Activated T-cell treated with anti-CD3 and anti-CD28 coated beads, Interleukin-2, amount 50 U/mL, for 72 hours (primary cell): ENCODE measurements around the gene NCAM2. TPM values are rescaled to one million over a fixed set of nuclear protein-coding genes. Genes with fewer than 3 reads are reported as not detected.

ENCODE experiments used
- ATAC-seq, 2 donors: fragments of 150-1000 bp; cut with Tn5 transposase; replicated peaks in 1 of 2; 2 replicates each; pipeline ENCODE4 v1.10.0; 2021; ENCODE audit warnings: moderate library complexity in 2 of 2, mild to moderate bottlenecking in 1 of 2
- DNase-seq, 2 donors: peaks; one replicate each; pipeline ENCODE4 v3.0.0; 2021 to 2022; ENCODE audit warnings: mixed read lengths in 1 of 2
- H3K27ac Mint-ChIP-seq: one replicate; pipeline ENCODE4 v1.8.0; 2022; ENCODE audit warnings: mild to moderate bottlenecking, moderate library complexity, mixed read lengths
- H3K27me3 Mint-ChIP-seq: one replicate; pipeline ENCODE4 v1.8.0; 2022; ENCODE audit warnings: low read depth, mixed read lengths
- H3K36me3 Mint-ChIP-seq, 2 donors: one replicate each; pipeline ENCODE4 v1.8.0; 2022; ENCODE audit warnings: mixed read lengths in 2 of 2, mild to moderate bottlenecking in 1 of 2; ENCODE audit not compliant: insufficient read depth in 2 of 2
- H3K4me1 Mint-ChIP-seq: one replicate; pipeline ENCODE4 v1.8.0; 2022; ENCODE audit warnings: low read depth, mixed read lengths
- H3K4me3 Mint-ChIP-seq, 2 donors: one replicate each; pipeline ENCODE4 v1.8.0; 2022; ENCODE audit warnings: mild to moderate bottlenecking in 2 of 2, mixed read lengths in 2 of 2, moderate library complexity in 2 of 2
- H3K9me3 Mint-ChIP-seq, 2 donors: one replicate each; pipeline ENCODE4 v1.8.0; 2022; ENCODE audit warnings: mixed read lengths in 2 of 2
- total RNA-seq, 2 donors: library from RNA; stranded (reverse); gene quantifications; one replicate each; pipeline ENCODE4 v1.2.3, GENCODE V29; 2022

Gene NCAM2
- total RNA-seq, 2 donors from 2014 or later: not detected

DNA sequence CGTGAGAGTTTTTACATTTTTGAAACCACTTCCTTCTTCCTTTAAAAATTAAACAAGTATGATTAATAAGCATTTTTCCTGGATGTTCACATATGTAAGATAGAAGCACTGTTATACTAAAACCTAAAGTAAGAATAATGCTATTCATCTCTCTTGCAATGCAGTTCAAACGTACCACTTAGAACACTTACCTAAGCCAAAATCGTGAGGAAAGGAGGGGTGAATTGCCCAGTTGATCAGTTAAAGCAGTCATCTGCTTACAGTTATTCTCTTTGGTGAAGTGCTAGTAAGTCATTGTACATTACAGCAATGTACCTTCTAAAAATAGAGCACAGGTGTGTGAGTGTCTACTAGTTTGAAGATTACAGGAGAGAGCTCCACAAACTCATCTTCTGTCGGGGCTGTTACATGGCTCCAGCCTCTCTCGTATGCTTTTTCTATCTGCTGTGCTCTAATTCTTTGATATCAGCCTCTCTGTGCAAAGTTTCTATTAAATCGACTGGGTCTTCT is 3.4 kb downstream of the NCAM2 start:
- H3K36me3 Mint-ChIP-seq: no peaks in the 10 kb centered on the region
- no peak for ATAC-seq
- H3K27me3 Mint-ChIP-seq: peaks cover 19% of the 10 kb centered on the region

DNA sequence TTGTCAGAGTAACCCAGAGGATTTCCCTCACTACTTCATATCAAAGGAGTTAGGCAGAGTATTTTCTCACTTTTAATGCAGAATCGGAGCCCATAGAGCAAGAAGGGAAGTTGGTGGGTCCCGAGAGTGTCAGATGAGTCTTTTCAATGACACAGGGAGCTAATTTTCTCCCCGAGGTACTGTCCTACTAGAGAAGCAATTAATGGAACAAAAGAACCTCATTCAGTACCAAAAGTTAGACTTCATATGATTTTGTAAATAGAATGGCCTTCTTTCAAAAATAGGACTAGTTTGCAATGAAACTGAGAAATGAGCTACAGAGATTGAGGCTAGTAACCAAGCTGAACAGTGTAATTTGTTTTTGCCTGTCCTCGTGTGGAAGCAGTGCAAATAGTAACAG is 3.9 kb downstream of the NCAM2 start:
- H3K27me3 Mint-ChIP-seq: peaks cover 19% of the 10 kb centered on the region
- H3K9me3 Mint-ChIP-seq: no peaks in the 10 kb centered on the region
- no peak overlapping the region for H3K4me3 Mint-ChIP-seq
- no peak for DNase-seq
- H3K27ac Mint-ChIP-seq: no peak overlapping the region
- H3K36me3 Mint-ChIP-seq: no peaks in the 10 kb centered on the region
- no peak for ATAC-seq
- H3K4me1 Mint-ChIP-seq: no peaks in the 10 kb centered on the region

More for the DNA sequence above, 3.4 kb downstream of the NCAM2 start:
- no peak for DNase-seq
- H3K4me1 Mint-ChIP-seq: no peaks in the 10 kb centered on the region
- H3K9me3 Mint-ChIP-seq: no peaks in the 10 kb centered on the region
- no peak overlapping the region for H3K4me3 Mint-ChIP-seq
- no peak overlapping the region for H3K27ac Mint-ChIP-seq

DNA sequence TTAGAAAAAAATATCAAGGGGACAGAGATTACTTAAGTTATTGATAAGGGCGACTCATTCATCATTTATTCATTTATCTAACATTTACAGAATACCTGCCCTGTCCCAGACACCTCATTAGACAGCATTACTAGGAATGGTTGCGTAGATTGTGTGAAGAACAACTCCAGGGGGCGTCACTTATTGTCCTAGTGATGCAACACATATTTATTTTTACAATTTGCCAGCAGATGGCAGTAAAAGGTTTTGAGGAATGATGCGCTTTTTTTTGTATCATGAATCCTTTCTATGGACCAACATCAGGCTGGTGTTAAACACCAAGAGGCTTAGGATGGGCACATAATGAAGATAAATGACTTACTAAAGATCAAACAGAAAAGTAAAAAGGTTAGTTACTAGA is 5.5 kb downstream of the NCAM2 start:
- Mint-ChIP-seq H3K4me1 (no peaks in the 10 kb centered on the region), H3K4me3 (no peak overlapping the region), H3K9me3 (no peaks in the 10 kb centered on the region), H3K36me3 (no peaks in the 10 kb centered on the region), H3K27me3 (peaks cover 19% of the 10 kb centered on the region), H3K27ac (no peak overlapping the region)
- DNase-seq (no peak), ATAC-seq (no peak)

GRCh38 chr21:21007606-21008005 is 9.4 kb downstream of the NCAM2 start:
- no peaks in the 10 kb centered on the region for H3K36me3 Mint-ChIP-seq
- no peak overlapping the region for H3K4me3 Mint-ChIP-seq
- H3K27ac Mint-ChIP-seq: no peak overlapping the region

GRCh38 chr21:21010228-21010627 is 12.0 kb downstream of the NCAM2 start:
- Mint-ChIP-seq H3K4me3 (no peak overlapping the region), H3K27me3 (peaks cover 6% of the 10 kb centered on the region), H3K4me1 (no peaks in the 10 kb centered on the region), H3K9me3 (no peaks in the 10 kb centered on the region), H3K36me3 (no peaks in the 10 kb centered on the region), H3K27ac (no peak overlapping the region)
- no peak for DNase-seq
- no peak for ATAC-seq

More at GRCh38 chr21:21007606-21008005, 9.4 kb downstream of the NCAM2 start:
- ATAC-seq: no peak
- DNase-seq: no peak
- H3K9me3 Mint-ChIP-seq: no peaks in the 10 kb centered on the region
- H3K27me3 Mint-ChIP-seq: peaks cover 15% of the 10 kb centered on the region
- no peaks in the 10 kb centered on the region for H3K4me1 Mint-ChIP-seq

- Mint-ChIP-seq H3K9me3 (no peaks in the 10 kb centered on the region), H3K27ac (no peak overlapping the region)
Observed at GRCh38 chr21:21010698-21011097, 12.5 kb downstream of the NCAM2 start.

GRCh38 chr21:21018821-21019220 is 20.6 kb downstream of the NCAM2 start:
- H3K9me3 Mint-ChIP-seq: no peaks in the 10 kb centered on the region
- no peak for ATAC-seq
- H3K36me3 Mint-ChIP-seq: no peaks in the 10 kb centered on the region
- H3K27me3 Mint-ChIP-seq: no peaks in the 10 kb centered on the region
- no peak for DNase-seq
- no peak overlapping the region for H3K4me3 Mint-ChIP-seq
- no peak overlapping the region for H3K27ac Mint-ChIP-seq
- H3K4me1 Mint-ChIP-seq: no peaks in the 10 kb centered on the region

More at GRCh38 chr21:21010698-21011097, 12.5 kb downstream of the NCAM2 start:
- no peak for ATAC-seq
- Mint-ChIP-seq H3K36me3 (no peaks in the 10 kb centered on the region), H3K4me3 (no peak overlapping the region), H3K27me3 (peaks cover 6% of the 10 kb centered on the region), H3K4me1 (no peaks in the 10 kb centered on the region)
- no peak for DNase-seq

- Mint-ChIP-seq H3K4me3 (no peak overlapping the region), H3K9me3 (no peaks in the 10 kb centered on the region), H3K4me1 (no peaks in the 10 kb centered on the region), H3K27me3 (no peaks in the 10 kb centered on the region), H3K36me3 (no peaks in the 10 kb centered on the region), H3K27ac (no peak overlapping the region)
- no peak for ATAC-seq
- no peak for DNase-seq
Observed at GRCh38 chr21:21019681-21020080, 21.5 kb downstream of the NCAM2 start.

DNA sequence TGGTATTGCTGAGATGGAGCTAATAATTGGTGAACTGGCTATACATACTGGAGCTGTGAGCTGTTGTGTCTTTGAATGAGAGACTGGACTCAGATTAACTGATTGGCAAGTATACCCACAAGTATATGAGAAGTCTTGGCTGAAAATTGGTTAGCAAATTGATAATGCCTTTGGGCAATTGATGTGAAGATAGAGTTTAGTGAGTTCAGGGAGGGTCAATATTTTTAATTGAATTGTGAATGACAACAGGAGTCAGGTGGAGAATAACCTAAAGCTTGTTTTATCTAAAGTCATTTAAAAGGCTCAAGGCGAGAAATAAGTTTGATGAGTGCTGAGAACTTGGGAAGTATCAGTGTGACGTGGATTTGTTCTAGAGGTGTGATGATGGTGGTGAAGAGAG is 27.5 kb downstream of the NCAM2 start:
- no peak for ATAC-seq
- H3K36me3 Mint-ChIP-seq: no peaks in the 10 kb centered on the region
- DNase-seq: no peak
- H3K27ac Mint-ChIP-seq: no peak overlapping the region
- no peaks in the 10 kb centered on the region for H3K27me3 Mint-ChIP-seq
- no peaks in the 10 kb centered on the region for H3K4me1 Mint-ChIP-seq
- H3K9me3 Mint-ChIP-seq: peaks cover 0 to 1% of the 10 kb centered on the region in 2 donors
- H3K4me3 Mint-ChIP-seq: no peak overlapping the region

- no peaks in the 10 kb centered on the region for H3K4me1 Mint-ChIP-seq
- H3K9me3 Mint-ChIP-seq: peaks cover 0 to 1% of the 10 kb centered on the region in 2 donors
- DNase-seq (no peak), ATAC-seq (no peak)
- H3K27ac Mint-ChIP-seq: no peak overlapping the region
- H3K36me3 Mint-ChIP-seq: no peaks in the 10 kb centered on the region
- no peak overlapping the region for H3K4me3 Mint-ChIP-seq
- no peaks in the 10 kb centered on the region for H3K27me3 Mint-ChIP-seq
Observed at GRCh38 chr21:21028275-21028820, 30.1 kb downstream of the NCAM2 start.

- Mint-ChIP-seq H3K9me3 (peaks cover 0 to 1% of the 10 kb centered on the region in 2 donors), H3K4me3 (no peak overlapping the region), H3K4me1 (no peaks in the 10 kb centered on the region), H3K36me3 (no peaks in the 10 kb centered on the region), H3K27ac (no peak overlapping the region), H3K27me3 (no peaks in the 10 kb centered on the region)
- no peak for ATAC-seq
- no peak for DNase-seq
Observed at GRCh38 chr21:21029164-21029563, 31.0 kb downstream of the NCAM2 start.

DNA sequence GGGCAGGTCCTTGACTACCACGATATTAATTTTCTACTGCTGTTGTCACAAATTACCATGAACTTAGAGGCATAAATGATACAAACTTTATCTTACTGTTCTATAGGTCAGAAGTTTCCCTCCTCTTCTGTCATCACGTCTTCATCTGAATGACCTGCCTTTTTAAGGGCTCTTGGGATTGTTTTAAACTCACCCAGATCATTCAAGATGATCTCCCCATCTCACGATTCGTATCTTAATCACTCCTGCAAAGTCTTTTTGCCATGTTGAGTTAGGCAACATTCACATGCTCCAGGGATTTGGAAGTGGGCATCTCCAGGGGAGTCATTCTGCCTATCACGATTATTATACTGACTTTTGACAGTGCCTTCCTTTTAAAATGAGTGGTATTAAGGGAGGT is 32.1 kb downstream of the NCAM2 start:
- ATAC-seq (no peak), DNase-seq (no peak)
- Mint-ChIP-seq H3K9me3 (peaks cover 0 to 1% of the 10 kb centered on the region in 2 donors), H3K4me1 (no peaks in the 10 kb centered on the region), H3K36me3 (no peaks in the 10 kb centered on the region), H3K27ac (no peak overlapping the region), H3K4me3 (no peak overlapping the region), H3K27me3 (no peaks in the 10 kb centered on the region)

GRCh38 chr21:21034036-21034435 is 35.8 kb downstream of the NCAM2 start:
- no peak overlapping the region for H3K4me3 Mint-ChIP-seq
- no peaks in the 10 kb centered on the region for H3K4me1 Mint-ChIP-seq
- H3K36me3 Mint-ChIP-seq: no peaks in the 10 kb centered on the region
- H3K27me3 Mint-ChIP-seq: no peaks in the 10 kb centered on the region
- H3K27ac Mint-ChIP-seq: no peak overlapping the region
- H3K9me3 Mint-ChIP-seq: no peaks in the 10 kb centered on the region
- no peak for DNase-seq
- no peak for ATAC-seq

GRCh38 chr21:21039624-21040170 is 41.5 kb downstream of the NCAM2 start:
- H3K9me3 Mint-ChIP-seq: no peaks in the 10 kb centered on the region
- H3K4me3 Mint-ChIP-seq: no peak overlapping the region
- H3K27me3 Mint-ChIP-seq: no peaks in the 10 kb centered on the region
- H3K27ac Mint-ChIP-seq: no peak overlapping the region
- ATAC-seq (no peak), DNase-seq (no peak)
- H3K36me3 Mint-ChIP-seq: no peaks in the 10 kb centered on the region
- no peaks in the 10 kb centered on the region for H3K4me1 Mint-ChIP-seq
